ENCODE data around the gene FBXL7. TPM values are rescaled to one million over a fixed set of nuclear protein-coding genes. Genes with fewer than 3 reads are reported as not detected.

The FBXL7 gene
- total RNA-seq, 4 donors from 2014 or later: 9.5 to 25.2 (median 16.0) TPM

DNA sequence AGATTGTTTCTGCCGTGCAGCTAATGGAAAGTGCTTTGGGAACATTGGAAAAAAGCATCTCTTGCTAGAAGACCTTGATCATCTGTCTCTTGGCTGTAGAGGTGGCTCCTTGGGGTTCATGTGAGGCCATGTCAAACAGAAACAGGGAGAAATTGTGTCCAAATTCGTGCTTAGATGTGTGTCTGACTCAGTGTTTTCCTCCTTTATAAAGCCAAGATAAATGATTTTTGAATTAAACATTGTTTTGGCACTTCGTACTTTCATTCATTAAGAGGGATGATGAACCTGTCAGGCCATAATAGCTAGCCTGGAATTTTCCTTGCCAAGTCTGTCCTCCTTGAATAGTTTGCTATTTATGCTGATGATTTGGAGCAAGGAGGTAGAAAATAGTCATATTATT, 143.8 kb downstream of the FBXL7 start:
- TF ChIP-seq, protein P1, sequence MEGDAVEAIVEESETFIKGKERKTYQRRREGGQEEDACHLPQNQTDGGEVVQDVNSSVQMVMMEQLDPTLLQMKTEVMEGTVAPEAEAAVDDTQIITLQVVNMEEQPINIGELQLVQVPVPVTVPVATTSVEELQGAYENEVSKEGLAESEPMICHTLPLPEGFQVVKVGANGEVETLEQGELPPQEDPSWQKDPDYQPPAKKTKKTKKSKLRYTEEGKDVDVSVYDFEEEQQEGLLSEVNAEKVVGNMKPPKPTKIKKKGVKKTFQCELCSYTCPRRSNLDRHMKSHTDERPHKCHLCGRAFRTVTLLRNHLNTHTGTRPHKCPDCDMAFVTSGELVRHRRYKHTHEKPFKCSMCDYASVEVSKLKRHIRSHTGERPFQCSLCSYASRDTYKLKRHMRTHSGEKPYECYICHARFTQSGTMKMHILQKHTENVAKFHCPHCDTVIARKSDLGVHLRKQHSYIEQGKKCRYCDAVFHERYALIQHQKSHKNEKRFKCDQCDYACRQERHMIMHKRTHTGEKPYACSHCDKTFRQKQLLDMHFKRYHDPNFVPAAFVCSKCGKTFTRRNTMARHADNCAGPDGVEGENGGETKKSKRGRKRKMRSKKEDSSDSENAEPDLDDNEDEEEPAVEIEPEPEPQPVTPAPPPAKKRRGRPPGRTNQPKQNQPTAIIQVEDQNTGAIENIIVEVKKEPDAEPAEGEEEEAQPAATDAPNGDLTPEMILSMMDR (IDR thresholded peaks at IDR 0.05; ENCODE audit: low read depth): no peak

DNA sequence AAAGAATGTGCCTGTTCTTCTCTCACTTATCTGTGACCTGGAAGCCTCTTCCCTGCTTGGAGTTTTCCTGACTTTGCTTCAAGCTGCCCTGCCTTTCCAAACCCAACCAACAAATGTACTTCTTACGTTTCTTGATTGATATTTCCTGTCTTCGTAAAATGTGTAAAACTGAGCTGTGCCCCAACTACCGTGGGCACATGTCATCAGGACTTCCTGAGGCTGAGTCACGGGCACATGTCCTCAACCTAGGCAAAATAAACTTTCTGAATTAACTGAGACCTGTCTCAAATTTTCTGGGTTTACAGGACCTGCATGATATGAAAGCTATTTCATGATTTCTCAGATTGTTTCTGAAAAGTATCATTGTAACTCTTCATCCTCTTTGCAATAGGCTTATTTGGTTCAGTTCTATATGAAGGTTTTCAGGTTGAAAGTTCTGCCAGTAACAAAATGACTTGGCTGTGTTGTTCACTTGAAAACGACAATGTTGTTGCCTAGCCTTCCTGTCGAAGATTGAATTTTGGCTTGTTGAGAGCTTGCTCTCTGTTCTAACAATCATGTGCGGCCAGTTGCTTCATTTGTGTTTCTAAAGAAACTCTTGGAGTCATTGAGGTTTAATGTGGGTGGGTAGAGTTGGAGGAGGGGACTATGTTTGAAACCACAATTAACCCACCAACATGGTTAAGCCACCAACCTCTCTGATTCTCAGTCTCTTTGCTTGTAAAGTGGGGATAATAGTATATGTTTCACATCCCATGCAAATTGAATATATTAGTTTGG, 145.6 kb downstream of the FBXL7 start:
- TF ChIP-seq, protein P1 (IDR thresholded peaks at IDR 0.05; ENCODE audit: low read depth): no peak

DNA sequence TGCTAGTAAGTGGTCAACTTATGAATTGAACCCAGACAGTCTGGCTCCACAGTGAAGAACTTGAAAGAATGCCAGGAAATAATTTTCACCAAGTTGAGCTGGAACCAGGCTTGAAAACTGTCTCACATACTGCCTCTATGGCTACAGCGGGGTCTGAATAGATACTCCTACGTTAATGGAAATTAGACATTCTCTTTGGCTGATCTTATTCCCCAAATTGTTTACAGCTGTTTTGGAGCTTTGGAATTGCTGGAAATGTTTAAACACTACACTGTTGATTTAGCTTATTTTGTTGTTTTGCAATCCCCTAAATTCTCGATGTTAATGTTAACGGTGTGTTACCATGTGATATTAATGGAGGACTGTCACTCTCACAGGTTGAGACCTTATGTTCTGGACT, 146.4 kb downstream of the FBXL7 start:
- TF ChIP-seq, protein P1 (IDR thresholded peaks at IDR 0.05; ENCODE audit: low read depth): no peak

DNA sequence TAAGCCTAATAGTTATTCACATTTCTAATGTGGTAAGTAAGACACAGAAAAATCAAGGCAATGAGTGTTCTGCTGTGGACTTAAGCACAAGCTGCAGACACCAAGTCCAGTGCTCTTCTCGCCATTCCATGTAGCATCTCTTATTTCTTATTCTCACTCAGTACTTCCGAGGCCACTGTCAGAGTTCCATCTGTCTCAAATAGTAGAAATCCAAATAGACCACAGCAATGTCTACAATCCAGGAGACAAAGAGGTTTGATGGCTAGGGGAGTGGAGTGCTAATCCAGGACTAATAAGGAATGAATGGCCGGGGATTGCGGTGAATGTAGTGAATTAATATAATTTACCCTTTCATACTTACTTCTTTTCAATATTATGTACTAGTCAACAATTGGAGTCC, 147.3 kb downstream of the FBXL7 start:
- TF ChIP-seq, protein P1 (IDR thresholded peaks at IDR 0.05; ENCODE audit: low read depth): no peak

DNA sequence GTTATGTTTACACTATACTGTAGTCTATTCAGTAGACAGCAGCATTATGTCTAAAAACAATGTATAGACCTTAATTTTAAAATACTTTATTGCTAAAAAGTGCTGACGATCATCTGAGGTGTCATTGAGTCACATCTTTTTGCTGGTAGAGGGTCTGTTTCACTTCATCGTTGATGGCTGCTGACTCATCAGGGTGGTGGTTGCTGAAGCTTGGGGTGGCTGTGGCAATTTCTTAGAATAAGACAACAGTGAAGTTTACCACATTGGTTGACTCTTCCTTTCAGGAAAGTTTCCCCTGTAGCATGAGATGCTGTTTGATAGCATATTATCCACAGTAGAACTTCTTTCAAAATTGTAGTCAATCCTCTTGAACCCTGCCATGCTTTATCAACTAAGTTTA, 150.3 kb downstream of the FBXL7 start:
- TF ChIP-seq, protein P1 (IDR thresholded peaks at IDR 0.05; ENCODE audit: low read depth): no peak

DNA sequence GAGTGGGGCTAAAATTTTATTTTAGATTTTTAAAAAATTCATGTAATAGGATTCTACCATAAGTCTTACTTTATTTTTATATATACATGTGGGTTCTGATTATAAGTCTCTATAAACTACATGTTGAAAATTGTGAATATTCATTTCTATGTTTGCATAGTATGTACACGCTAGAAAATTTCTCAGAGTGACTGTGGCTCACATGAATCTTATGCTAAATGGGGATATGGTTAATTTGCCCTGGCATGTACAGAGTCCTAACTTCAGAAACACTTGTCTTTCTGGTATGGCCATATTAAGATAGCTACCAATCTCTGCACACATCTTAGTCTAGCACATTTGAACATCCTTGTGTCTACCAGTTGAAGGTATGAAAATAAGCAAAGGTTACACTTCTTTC, 154.8 kb downstream of the FBXL7 start:
- TF ChIP-seq, protein P1 (IDR thresholded peaks at IDR 0.05; ENCODE audit: low read depth): no peak

DNA sequence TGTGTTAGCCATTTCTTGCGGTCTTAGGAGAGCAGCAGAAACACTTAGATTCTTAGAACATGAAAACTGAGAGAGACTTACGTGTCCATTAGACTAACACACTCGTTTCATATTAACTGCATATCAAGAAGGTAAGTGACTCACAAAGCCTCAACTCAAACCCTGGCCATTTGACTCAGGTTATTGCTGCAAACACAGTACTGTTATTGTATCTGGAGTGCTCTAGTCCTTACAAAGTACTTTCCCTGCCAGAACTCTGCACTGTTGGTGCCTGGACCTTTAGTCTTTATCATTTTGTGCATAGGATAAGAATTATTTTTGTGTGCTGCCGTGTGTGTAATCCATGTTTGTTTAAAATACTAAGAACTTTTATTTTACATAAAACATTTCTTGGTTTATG, 155.7 kb downstream of the FBXL7 start:
- TF ChIP-seq, protein P1 (IDR thresholded peaks at IDR 0.05; ENCODE audit: low read depth): no peak

All from subcutaneous adipose tissue (tissue), 4 donors.